ENCODE measurements around the gene HAPLN1.

The HAPLN1 gene

GRCh38 chr5:83633285-83633684 is 87.4 kb downstream of the HAPLN1 start:
- DNase-seq: no peak

- DNase-seq: no peak
Observed at GRCh38 chr5:83632874-83633273, 87.8 kb downstream of the HAPLN1 start.

- DNase-seq: no peak
Observed at GRCh38 chr5:83628360-83628759, 92.3 kb downstream of the HAPLN1 start.

GRCh38 chr5:83614841-83615240 is 105.8 kb downstream of the HAPLN1 start:
- no peak for DNase-seq

GRCh38 chr5:83608122-83608521 is 112.5 kb downstream of the HAPLN1 start:
- DNase-seq: no peak

- DNase-seq: no peak
Observed at GRCh38 chr5:83595217-83595616, 125.4 kb downstream of the HAPLN1 start.

GRCh38 chr5:83590966-83591365 is 129.7 kb downstream of the HAPLN1 start:
- DNase-seq: no peak

GRCh38 chr5:83589786-83590185 is 130.9 kb downstream of the HAPLN1 start:
- no peak for DNase-seq
